Prostate gland (tissue), 2 donors: Measurements from ENCODE around the gene CDKN1A.

Experiments
- CTCF ChIP-seq, 4 experiments: fragments of 200-600 bp in 2 of 4; fragments of 450-650 bp in 2 of 4; sonication (generic) in 2 of 4; IDR thresholded peaks; 1 replicate in 3 of 4; 2 replicates in 1 of 4; pipeline ENCODE4 v1.5.1; 2016 to 2019; ENCODE audit warnings: antibody characterized with exemption in 4 of 4, mild to moderate bottlenecking in 2 of 4, moderate library complexity in 2 of 4
- POLR2A ChIP-seq: fragments of 450-650 bp; IDR thresholded peaks from one replicate; pipeline ENCODE4 v1.6.1; 2016; ENCODE audit warnings: antibody characterized with exemption, mild to moderate bottlenecking
- POLR2AphosphoS5 ChIP-seq: sonication (generic); formaldehyde crosslinking; IDR thresholded peaks from one replicate; pipeline ENCODE4 v1.6.1; 2017; ENCODE audit warnings: antibody characterized with exemption

GRCh38 chr6:36636687-36637418, 41.7 kb upstream of the CDKN1A start:
- no peak for TF ChIP-seq CTCF (IDR thresholded peaks at IDR 0.05)
- no peak for TF ChIP-seq POLR2A
- no peak for TF ChIP-seq POLR2AphosphoS5
